SH-SY5Y (cell line): Measurements from ENCODE around the gene SAFB.

Experiments used
- GATA2 ChIP-seq: IDR thresholded peaks from 2 replicates; pipeline ENCODE4 v1.6.1; 2011; ENCODE audit warnings: mild to moderate bottlenecking, low read depth, low read length
- GATA3 ChIP-seq: IDR thresholded peaks from 2 replicates; pipeline ENCODE4 v1.6.1; 2011; ENCODE audit warnings: low read depth, mild to moderate bottlenecking, low read length, moderate library complexity

DNA sequence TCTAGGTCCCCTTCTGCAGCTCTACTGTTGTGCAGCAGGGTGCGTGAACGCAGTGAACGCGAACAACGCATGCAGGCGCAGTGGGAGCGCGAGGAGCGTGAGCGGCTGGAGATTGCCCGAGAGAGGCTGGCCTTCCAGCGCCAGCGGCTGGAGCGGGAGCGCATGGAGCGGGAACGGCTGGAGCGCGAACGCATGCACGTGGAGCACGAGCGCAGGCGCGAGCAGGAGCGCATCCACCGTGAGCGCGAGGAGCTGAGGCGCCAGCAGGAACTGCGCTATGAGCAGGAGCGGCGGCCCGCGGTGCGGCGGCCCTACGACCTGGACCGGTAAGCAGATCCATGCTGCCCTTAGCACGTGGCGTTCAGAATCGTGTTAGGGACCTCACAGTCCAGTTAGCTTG, 38.6 kb downstream of the SAFB start:
- no peak for TF ChIP-seq GATA3
- TF ChIP-seq GATA2 = no peak
